GM19351 (cell line): ENCODE measurements around the gene PTPRN2.

Experiments
- ATAC-seq: cut with Tn5 transposase; IDR thresholded peaks from one replicate; pipeline ENCODE4 v1.9.1; 2021; ENCODE audit warnings: mild to moderate bottlenecking, moderate library complexity; ENCODE audit not compliant: unreplicated experiment

PTPRN2 gene

DNA sequence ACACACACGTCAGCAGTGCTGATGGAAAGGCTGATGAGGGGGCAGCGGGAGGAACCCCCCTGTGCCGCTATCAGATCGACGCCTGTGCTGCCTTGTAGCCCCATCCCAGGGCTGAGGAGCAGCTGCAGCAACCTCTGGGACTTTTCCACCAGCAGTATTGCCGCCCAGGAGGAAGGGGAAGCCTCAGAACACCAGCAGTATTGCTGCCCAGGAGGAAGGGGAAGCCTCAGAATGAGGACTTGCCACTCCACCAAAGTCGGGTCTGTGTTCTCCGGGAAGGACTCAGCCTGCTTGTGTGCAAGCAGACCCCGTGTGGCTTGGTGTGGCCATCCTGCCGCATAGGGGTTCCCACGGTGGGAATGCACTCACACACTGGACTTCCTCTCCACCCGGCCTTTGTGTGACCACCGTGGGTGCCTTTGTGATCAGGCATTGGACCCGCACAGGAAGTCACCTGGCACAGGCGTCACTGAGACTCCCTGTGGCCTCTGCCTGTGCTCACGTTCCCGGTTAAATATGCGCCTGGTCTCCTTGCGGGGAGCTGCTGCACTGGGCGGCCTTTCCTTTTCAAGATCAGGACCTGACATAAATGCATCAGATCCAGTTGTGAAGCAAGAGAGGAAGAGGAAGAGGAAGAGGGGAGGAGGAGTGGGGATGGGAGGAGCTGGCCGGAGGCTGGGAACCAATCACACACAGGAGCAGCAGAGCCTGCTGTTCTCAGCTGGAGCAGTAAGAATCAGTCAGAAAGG lies 1002.3 kb downstream of the PTPRN2 start:
- ATAC-seq: no peak

DNA sequence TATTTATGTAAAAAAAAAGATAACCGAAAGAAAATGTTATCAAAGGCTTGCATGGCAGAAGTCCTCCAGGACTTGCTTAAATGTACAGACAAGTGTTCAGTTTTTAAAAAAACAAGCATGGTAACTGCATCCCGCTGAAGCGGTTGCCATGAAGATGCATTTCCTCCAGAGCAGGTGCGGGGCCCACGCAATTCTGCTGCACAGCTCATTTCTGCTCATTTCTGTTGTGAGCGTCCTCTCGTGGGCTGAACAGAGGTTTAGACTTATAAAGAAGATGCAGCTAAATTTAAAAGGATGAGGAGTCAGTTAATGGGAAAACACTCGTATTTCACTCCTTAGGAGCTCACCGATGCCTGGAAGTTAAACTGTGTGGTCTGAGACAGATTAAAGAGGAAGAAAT lies 1003.2 kb downstream of the PTPRN2 start:
- ATAC-seq: no peak

DNA sequence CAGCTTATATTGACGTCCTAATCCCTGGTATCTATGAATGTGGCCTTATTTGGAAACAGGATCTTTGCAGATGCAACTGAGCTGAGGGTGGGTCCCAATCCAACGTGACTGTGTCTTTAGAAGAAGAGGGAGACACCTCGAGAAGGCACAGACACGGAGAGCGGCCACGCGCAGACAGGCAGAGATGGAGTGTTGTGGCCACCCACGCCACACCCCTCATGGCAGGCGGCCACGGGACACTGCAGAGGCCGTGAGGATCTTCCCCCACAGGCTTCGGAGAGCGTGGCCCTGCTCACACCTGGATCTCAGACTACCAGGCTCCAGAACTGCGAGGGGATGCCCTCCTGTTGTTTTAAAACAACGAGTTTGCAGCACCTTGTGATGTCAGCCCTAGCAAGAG lies 1005.9 kb downstream of the PTPRN2 start:
- ATAC-seq: no peak

DNA sequence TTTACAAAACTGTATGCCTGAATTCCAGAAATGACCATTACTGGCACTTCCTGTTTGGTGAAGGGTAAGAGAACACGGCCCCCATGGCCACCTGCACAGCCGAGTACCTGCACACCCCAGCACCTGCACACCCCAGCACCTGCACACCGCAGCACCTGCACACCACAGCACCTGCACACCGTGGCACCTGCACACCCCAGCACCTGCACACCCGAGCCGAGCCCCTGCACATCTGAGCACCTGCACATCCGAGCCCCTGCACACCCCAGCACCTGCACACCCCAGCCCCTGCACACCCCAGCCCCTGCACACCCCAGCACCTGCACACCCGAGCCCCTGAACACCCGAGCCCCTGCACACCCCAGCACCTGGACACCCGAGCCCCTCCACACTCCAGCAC lies 1007.3 kb downstream of the PTPRN2 start:
- no peak for ATAC-seq

DNA sequence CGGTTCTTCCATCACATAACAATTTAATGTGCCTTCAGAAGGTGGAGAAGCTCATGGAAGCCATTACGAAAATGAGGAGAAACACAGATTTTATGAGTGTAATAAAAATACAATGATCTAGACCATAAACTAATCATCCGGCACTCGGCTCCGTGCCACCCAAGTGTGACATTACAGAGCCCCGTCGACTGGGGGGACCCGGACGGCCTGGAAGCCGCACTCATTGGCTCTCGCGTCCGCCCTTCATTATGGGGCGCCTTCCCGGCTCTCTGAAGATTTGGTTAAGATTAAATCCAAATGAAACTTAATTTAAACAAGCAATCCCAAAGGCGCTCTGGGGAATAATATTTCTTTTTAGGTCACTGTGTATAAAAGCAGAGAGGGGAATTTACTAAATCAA lies 1008.2 kb downstream of the PTPRN2 start:
- no peak for ATAC-seq

DNA sequence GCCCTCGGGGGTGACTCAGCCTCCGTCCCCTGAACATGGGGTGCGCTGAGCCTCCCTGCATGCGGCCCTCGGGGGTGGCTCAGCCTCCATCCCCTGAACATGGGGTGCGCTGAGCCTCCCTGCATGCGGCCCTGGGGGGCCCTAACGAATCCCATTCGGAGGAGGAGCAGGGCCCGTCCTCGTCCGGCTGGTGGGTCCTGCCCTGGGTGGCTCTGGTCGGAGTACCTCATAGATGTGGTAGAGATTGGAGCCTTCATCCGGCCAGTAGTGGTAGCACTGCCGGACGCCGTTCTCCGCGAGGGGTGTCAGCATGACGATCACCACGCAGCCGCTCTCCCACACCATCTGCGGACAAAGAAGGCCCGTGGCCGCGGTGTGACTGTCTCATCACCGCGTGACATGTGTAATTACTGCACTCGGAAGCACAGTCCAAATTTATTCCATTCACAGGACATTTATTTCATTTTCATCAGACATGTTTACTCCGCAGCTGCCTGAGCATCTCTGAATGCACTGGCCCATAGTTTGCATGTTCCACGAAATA lies 1009.8 kb downstream of the PTPRN2 start:
- ATAC-seq: no peak

DNA sequence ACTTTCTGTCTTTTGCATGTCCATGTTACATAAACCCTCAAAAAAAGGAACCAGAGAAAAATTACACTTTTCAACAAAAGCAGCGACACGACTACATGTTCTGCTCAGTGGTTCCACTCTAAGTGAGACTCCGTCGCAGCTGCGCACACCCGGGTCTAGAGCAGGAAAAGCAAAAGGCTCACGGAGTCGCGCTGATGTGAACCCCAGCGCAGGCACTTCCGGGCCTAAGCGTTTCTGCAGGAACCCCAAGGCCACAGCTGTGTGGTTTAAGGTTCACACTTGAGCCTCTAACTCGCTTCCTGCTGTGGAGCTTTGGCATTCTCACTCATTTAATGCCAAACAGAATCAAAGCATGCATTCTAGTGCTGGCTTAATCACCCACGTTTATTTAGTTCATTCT lies 1010.6 kb downstream of the PTPRN2 start:
- ATAC-seq: no peak

DNA sequence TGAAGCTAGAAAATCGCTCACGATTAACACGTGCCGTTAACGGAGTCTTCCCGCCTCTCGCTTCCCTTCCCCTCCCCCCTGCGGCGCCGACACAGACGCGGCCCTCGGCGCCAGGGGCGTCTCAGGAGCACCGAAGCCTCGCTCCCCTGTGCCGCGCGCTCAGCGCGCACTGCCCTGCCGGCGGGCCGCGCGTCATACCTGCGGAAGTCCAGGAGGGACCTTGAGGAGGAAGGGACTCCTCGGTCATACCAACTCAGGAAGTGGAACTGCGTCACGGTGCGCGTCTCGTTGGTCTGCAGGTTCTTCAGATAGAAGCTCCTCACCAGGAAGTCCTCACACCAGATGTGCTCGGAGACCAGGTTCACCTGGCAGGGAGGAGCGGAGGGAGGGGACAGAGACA lies 1011.2 kb downstream of the PTPRN2 start:
- ATAC-seq: no peak

DNA sequence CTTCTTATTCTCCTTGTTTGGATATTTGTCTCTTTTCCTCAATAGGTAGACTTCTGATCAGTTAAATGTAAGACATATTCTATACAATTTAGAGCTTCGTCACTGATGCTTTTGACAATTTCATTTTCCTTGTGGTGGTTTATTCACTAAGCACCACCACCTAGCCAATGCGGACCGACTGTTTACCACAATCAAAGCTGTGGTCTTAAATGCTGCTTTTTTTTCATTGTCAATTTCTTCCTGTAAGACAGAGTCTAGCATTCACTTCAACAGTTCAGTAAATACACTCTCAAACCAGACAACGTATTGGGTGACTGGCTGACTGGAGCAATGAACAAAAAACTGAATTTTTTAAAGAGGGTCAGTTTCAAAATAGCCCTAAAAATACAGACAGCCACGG lies 1011.8 kb downstream of the PTPRN2 start:
- ATAC-seq: no peak

DNA sequence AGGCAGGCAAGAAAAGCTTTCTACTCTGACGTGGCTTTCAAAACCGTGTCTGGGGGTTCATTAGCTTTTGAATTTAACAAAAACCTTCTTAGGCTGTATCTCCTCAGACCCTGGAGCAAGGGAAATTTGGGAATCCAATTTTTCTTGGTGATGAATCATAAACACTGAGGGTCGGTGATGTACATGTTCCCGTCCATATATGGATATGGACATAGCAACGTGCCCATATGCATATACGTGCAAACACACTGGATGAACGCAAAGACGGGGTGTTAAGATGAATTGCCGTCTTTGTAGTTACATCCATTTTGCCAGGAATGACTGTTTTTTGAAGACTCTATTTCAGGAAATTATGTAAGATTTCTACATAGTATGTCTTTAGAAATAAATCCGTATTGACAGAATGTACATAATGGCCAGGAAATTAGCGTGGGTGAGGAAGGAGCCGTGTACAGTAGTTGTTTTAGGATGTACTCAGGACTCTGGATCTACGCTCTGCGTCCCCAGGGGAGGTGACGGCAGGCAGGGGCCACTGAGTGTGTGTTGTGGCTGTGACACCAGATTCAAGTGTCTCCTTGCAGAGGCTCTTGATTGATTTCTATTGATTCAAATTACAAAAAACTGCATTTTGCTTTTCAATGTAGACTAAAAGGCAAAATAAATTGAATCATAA lies 1012.6 kb downstream of the PTPRN2 start:
- no peak for ATAC-seq

DNA sequence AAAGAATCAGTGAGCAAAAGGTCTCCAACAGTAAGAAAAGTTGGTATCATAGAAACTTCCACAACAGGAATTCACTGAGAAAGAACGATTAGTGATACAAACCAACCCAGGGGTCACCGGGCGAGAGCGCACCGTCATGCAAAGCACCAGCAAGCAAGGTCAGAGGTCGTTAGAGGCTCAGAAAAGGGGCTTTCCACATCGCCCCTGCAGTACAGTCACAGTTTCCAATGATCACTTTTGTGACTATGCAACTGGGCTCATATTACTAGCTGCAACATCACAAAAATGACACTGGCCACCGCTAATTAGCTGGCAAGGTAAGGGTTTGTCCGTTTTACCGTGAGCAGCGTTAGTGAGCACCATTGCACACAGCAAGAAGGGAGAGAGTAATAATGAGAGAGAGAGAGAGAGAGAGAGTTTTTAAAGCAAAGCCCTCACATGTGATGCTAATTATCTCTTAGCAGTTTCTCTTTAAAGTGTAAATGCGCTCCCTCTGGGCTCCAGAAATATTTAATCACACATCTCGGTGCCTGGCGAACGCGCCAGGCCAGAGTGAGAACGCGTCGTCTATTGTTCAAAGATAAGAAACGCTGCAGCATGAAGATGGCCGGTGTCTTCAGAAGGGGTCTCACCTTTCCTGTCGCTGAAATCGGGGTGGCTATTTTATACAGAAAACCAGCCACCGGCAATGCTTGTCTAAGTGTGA lies 1013.4 kb downstream of the PTPRN2 start:
- ATAC-seq: no peak

DNA sequence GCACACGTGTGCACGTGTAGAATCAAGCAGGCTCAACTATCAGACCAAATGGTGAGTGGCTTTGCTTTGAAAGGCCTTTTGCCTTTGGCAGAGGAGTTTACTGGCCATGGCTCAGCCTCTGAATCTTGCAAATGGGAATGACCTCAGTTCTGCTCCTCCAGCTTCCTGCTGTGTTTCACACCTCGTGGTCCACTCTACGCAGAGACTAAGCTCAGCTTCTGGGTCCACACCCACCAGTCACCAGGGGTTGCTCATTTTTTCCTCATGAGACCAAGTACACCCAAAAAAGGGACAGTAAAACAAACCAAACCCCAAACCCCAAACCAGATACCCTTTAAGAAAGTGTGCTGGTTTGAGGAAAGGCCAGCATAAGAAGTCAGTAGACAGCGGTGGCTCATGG lies 1014.4 kb downstream of the PTPRN2 start:
- no peak for ATAC-seq

DNA sequence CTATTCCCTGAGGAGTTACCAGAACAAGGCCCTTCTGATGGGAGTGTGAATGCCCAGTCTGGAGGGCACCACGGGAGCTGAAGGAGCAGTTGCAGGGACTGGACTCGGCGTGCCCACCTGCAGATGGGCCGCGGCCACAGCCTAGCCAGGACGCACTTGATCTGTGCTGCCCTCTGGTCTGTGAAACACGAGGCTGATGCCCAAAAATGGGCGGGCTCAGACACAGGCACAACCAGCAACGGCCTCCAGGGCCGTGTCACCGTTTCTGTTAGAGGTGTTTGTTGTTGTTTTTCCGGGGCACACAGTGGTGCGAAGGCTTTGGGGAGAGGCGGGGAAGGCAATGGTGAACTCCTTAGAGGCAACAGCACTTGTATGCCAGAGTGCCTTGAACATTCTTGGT lies 1015.0 kb downstream of the PTPRN2 start:
- no peak for ATAC-seq

DNA sequence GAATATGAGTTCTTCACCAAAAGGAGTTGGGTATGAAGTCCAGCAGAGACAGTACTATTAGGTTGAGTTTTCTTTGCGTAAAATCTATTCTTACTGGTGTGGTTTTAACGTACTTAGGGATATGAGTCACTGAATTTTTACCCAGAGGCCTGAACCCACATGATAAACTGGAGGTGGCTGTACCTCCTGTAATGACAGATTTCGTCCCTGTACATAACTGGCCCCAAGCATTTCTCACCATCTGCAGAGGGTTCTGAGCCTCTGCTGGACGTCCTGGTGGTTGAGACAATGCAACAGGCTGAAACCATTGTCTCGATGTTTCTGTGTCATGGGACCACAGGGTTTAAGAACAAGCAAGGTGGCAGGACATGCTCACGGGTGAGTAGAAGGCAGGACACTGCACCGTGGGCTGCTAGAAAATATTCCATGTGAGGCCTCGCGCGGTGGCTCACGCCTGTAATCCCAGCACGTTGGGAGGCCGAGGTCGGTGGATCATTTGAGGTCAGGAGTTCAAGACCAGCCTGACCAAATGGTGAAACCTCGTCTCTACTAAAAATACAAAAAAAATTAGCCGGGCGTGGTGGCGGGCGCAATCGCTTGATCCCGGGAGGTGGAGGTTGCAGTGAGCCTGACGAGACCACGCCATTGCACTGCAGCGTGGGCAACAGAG lies 1017.0 kb downstream of the PTPRN2 start:
- ATAC-seq: no peak

DNA sequence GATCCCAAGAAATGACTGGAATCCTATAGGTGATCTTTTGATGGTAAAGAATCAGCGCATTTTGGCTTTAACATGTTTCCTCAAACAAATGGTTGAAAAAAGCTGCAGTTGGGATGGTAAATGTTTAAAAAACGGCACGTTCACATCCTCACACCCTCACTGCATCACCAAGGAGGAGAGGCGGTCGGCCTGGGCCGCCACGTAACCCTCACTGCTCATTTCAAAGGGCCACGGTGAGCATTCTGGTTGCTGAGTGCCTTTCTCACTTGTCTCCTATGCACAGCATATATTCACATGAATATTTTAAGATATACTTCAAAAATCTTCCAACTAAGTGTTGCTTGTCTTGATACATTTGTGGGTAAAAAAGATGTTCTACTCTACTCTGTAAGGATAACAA lies 1017.7 kb downstream of the PTPRN2 start:
- no peak for ATAC-seq

DNA sequence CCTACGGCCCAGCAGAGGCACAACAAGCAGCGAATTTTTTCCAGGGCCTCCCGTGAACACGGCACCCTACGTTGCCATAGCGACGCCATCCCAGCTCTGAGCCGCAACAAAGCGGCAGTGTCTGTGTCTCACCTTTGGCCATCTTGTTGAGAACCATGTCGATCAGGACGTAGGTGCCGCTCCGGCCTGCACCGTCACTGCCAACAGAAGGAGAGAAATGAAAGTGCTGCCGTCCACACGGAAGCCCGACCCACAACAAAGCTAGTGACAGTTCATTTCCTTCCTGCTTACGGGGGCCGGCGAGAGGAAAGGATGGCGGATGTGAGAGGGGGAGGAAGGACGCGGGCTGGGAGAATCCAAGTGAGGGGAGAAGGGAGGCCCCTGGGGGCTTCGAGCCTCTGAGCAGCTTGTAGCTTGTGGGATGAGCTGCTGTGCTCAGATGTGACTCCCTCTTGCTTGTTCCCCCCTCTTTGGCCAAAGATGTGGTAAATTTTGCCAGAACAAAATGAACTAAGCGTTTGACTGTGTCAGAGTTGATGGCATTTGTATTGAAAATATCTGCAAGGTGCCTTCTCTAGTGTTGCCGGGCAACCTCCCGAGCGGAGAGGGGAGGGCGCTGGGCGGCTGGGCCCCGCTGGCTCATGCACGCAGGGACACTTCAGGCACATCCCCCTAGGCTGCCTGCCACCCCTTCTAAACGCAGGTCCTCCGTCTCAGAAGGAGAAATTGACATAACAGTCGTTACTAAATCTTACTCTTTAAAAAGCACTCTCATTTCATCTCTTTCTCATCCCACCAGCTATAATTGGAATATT lies 1018.6 kb downstream of the PTPRN2 start:
- no peak for ATAC-seq

DNA sequence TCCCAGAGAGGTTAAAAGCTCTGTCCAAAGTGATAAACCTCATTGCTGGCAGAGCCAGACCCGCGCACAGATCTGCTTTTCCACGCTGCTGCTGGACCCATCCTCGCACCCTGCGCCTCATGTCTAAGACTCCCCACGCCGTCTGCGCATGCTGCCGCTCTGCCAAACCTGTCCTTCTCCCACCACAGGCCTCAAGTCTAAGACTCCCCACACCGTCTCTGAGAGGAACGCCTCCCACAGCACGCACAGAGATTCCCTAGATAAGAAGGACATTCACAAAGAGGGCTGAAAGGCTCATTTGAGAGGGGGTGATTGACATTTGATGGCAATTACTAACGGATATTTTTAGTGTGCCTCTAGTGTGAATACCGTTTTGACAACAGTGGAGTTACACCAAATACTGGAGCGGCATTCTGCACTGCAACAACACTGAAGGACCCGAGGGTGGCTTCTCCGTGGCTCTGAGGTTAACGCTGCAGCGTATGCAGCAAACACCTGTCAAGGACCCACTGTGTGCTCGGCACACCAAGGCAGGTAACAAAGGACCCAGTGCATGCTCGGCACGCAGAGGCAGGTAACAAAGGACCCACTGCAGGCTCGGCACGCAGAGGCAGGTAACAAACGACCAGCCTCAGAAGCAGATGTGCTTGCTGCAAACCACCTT lies 1019.4 kb downstream of the PTPRN2 start:
- no peak for ATAC-seq

DNA sequence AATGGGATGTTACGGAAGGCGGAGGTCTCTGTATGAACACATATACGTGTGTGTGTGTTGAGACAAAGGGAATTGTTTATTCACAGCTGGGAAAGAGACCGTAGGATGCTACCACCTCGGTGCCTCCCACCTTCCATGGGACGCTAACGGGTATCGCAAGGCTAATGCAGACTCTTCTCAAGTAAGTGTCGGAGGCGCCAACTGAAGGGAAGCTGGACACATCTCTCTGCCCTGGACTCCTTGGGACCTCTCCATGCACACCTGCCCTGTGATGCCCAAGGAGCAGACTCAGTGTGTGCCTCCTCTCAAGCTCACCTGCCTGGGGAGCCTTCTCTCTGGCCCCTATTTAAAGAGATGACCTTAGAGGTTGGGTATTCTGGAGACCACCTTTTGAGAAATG lies 1020.0 kb downstream of the PTPRN2 start:
- ATAC-seq: no peak

DNA sequence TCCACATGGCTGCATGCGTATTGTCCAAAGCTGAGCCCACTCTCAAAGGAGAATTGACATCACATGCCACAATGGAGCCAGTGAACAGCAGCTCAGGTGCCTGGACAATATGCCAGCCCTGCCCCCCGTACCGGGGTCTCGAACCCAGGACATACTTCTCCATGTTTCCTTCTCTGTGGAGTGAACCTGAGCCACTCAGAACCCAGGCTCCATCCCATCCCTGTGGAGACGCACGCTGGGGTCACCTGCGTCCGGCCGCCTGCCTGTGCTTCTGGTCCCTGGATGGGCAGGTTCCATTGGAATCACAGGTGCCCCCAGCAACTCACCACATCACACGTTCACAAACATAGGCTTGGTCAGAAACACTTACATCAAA lies 1021.0 kb downstream of the PTPRN2 start:
- ATAC-seq: no peak
